Prostate gland (tissue), 2 donors: Measurements from ENCODE around the gene PMM2. TPM values are rescaled to one million over a fixed set of nuclear protein-coding genes. Genes with fewer than 3 reads are reported as not detected.

Source experiments
- DNase-seq: peaks from one replicate; pipeline ENCODE4 v3.0.0-alpha.2; 2019; ENCODE audit warnings: low spot score
- H3K27ac ChIP-seq, 2 donors: fragments of 200-600 bp; sonication (generic); 2 replicates each; pipeline ENCODE4 v1.5.1; 2017 to 2019
- H3K27me3 ChIP-seq: fragments of 200-600 bp; sonication (generic); replicated peaks from 2 replicates; pipeline ENCODE4 v1.5.1; 2019; ENCODE audit not compliant: insufficient read depth
- H3K36me3 ChIP-seq, 2 donors: fragments of 200-600 bp; sonication (generic); 1 replicate in 1 of 2; 2 replicates in 1 of 2; pipeline versions ENCODE4 v1.5.1 to v1.8.1; 2017 to 2019
- H3K4me1 ChIP-seq: fragments of 200-600 bp; sonication (generic); replicated peaks from 2 replicates; pipeline ENCODE4 v1.5.1; 2019
- H3K4me3 ChIP-seq, 2 donors: fragments of 200-600 bp; sonication (generic); 2 replicates each; pipeline ENCODE4 v1.5.1; 2017 to 2019
- H3K9me3 ChIP-seq: fragments of 200-600 bp; sonication (generic); 2 replicates; pipeline ENCODE4 v1.5.1; 2017
- CTCF ChIP-seq, 4 experiments: fragments of 200-600 bp in 2 of 4; fragments of 450-650 bp in 2 of 4; sonication (generic) in 2 of 4; IDR thresholded peaks; 1 replicate in 3 of 4; 2 replicates in 1 of 4; pipeline ENCODE4 v1.5.1; 2016 to 2019; ENCODE audit warnings: antibody characterized with exemption in 4 of 4, mild to moderate bottlenecking in 2 of 4, moderate library complexity in 2 of 4
- POLR2A ChIP-seq: fragments of 450-650 bp; IDR thresholded peaks from one replicate; pipeline ENCODE4 v1.6.1; 2016; ENCODE audit warnings: antibody characterized with exemption, mild to moderate bottlenecking
- POLR2AphosphoS5 ChIP-seq: sonication (generic); formaldehyde crosslinking; IDR thresholded peaks from one replicate; pipeline ENCODE4 v1.6.1; 2017; ENCODE audit warnings: antibody characterized with exemption
- WGBS: methylation state at CpG from one replicate; pipeline ENCODE4 v1.1.5; 2018; 5-methylcytosine and 5-hydroxymethylcytosine counted together
- intact Hi-C: fragments of 100-400 bp; cut with DNase I; formaldehyde crosslinking; loops from one replicate; pipeline ENCODE4 v1.14.2; 2022
- total RNA-seq, 2 donors: library from RNA; depleted of rRNA; stranded (reverse); fragments of >200 nt; gene quantifications; one replicate each; pipeline ENCODE4 v1.1.0, GENCODE V29; 2016

PMM2 gene
- total RNA-seq, 2 donors from 2014 or later, result 30.6 to 39.2 TPM

DNA sequence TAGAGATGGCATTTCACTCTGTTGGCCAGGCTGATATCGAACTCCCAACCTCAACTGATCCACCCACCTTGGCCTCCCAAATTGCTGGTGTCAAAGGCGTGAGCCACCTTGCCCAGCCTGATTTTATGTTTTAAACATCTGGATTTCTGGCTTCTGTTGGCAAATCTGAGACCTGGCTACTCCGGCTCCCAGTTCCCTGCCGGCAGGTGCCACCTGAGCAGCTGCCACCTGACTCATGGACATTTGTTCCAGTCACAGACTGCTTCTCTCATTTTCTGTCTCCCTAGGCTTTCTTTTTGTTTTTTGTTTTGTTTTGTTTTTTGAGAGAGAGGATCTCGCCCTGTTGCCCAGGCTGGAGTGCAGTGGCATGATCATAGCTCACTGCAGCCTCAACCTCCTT is 9.6 kb downstream of the PMM2 start:
- no peaks in the 10 kb centered on the region for H3K27me3 ChIP-seq
- DNase-seq, result no peak
- no peak overlapping the region for H3K4me3 ChIP-seq
- H3K4me1 ChIP-seq, result no peaks in the 10 kb centered on the region
- H3K9me3 ChIP-seq, result no peaks in the 10 kb centered on the region
- no peak for TF ChIP-seq POLR2A
- H3K27ac ChIP-seq, result no peak overlapping the region
- 96% methylated on average over 5 of the region's 5 CpGs for WGBS
- H3K36me3 ChIP-seq, result peaks cover 12 to 17% of the 10 kb centered on the region in 2 donors
- intact Hi-C loops, result no loop called here

DNA sequence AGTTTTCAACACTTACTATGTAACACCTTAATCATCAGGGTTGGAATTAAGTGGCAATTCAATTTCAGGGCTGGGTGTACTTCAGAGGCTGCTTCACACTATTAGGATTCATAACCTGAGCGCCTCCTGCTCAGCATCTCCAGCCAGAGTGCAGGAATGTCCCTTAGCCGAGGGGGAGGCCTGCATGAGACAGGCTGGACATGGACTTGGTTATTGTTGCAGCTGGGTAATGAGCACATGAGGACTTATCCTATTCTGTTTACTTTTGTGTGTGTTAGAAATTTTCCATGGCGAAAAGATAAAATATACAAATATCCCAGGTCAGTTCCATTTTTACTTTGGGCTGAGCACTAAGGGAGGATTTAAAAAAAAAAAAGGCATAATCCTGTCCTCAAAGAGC is 10.4 kb downstream of the PMM2 start:
- Histone ChIP-seq H3K4me1 (no peaks in the 10 kb centered on the region), H3K9me3 (no peaks in the 10 kb centered on the region), H3K36me3 (peaks cover 9 to 23% of the 10 kb centered on the region in 2 donors), H3K27me3 (no peaks in the 10 kb centered on the region), H3K4me3 (no peak overlapping the region), H3K27ac (no peak overlapping the region)
- intact Hi-C loops, result no loop called here
- DNase-seq, result no peak
- 90% methylated on average over 3 of the region's 3 CpGs for WGBS
- TF ChIP-seq POLR2A (no peak), CTCF (IDR thresholded peaks at IDR 0.05) (no peak), POLR2AphosphoS5 (no peak)

DNA sequence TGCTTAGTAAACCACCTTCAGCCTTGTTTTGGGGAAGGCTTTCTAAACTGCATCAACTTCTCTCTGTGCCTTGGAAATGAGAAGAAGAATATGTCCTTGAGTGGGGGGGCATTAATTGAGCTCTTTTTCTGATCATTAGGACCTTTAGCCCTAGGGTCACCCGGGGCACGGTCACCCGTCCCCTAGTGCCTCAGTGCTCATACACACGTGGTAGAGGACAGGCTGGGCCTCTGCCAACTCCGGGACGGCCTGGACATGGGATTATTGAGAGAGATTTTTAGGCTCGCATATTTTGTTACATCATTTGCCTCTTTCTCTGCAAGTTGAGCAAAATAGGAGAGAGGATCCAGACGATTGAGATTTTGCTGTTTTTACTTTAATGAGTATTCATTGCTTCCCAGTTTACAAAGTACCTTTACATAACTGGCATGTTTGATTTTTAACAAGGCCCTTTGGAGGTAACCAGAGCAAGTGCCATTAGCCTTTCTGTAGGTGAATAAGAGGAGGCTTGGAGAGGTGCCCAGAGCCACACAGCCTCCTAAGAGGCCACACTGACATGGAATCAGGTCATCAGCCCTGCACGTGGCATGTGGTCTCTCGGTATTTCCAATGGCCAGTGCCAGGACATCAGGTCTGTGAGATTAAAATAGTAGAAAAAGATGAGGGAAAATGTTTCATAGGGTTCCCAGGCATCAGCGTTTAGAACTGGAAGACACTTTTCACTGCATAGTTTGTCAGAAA is 11.1 kb downstream of the PMM2 start:
- Histone ChIP-seq H3K4me1 (no peaks in the 10 kb centered on the region), H3K36me3 (peaks cover 4 to 27% of the 10 kb centered on the region in 2 donors), H3K27me3 (no peaks in the 10 kb centered on the region), H3K27ac (no peak overlapping the region), H3K9me3 (no peaks in the 10 kb centered on the region), H3K4me3 (no peak overlapping the region)
- TF ChIP-seq POLR2AphosphoS5 (no peak), CTCF (IDR thresholded peaks at IDR 0.05) (no peak), POLR2A (no peak)
- WGBS, result 82% methylated on average over 11 of the region's 11 CpGs
- intact Hi-C loops, result no loop called here
- no peak for DNase-seq

DNA sequence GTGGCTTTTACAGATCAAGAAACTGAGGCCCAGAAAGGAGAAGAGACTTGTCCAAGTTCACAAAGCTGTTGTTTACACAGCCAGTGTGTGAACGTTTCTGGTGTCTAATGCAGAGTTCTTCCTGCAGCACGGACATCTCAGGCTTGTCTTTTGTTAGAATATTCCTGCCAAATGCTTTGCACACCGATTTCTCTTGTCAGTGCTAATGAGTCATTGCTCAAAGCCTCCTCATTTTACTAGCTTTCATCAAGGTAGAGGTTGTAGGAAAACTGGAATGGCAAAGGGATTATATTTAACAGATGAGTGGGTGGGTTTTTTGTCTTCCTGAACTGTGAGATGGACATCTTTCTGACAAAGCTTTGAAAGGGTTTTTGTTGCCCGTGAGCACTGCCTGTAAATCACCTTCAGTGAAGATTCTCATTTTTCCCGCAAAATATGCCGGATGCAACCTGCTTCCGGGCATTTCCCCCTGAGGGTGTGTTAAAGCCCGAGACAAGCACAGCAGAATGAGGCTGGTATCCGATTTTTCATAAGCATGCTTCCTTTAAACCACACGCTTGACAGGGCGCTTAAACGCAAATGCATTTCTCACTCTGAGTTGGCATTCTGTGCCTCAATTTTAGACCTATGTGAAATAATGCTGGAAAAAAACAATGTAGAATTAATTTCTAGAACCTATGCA is 14.7 kb downstream of the PMM2 start:
- intact Hi-C loops, result no loop called here
- no peaks in the 10 kb centered on the region for H3K4me1 ChIP-seq
- H3K27ac ChIP-seq, result no peak overlapping the region
- TF ChIP-seq POLR2A (no peak), CTCF (IDR thresholded peaks at IDR 0.05) (no peak), POLR2AphosphoS5 (no peak)
- peaks cover 4 to 27% of the 10 kb centered on the region in 2 donors for H3K36me3 ChIP-seq
- 54% methylated on average over 12 of the region's 12 CpGs for WGBS
- no peaks in the 10 kb centered on the region for H3K9me3 ChIP-seq
- no peak for DNase-seq
- H3K4me3 ChIP-seq, result no peak overlapping the region
- no peaks in the 10 kb centered on the region for H3K27me3 ChIP-seq

DNA sequence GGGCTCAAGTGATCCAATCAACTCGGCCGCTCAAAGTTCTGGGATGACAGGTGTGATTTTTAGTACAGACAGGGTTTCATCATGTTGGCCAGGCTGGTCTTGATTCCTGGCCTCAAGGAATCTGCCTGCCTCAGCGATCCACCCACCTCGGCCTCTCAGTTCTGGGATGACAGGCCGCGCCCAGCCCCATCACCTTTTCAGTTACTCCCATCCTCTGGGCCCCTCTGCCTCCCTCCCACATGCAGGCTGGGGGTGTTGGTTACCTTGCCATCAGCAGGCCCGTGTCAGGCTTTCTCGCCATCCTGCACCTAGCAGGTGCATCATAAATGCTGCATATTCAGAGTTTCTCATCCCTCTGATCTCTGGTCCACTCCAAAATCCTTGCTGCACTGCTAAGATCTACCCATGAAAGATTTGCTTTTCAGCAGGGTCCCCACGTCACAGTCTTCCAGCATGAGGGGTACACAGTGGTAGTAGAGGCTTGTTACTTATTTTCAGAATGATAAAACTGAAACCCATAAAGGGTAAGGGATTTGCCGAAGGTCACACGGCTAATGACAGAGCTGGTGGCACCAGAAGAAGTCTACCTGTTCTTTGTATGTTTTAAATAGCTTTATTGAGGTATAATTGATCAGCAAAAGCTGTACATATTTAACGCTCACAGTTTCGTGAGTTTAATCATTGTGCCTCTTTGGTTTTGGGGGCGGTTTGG is 16.6 kb downstream of the PMM2 start:
- TF ChIP-seq CTCF (IDR thresholded peaks at IDR 0.05) (no peak), POLR2A (no peak), POLR2AphosphoS5 (no peak)
- Histone ChIP-seq H3K36me3 (peaks cover 0 to 24% of the 10 kb centered on the region in 2 donors), H3K4me3 (no peak overlapping the region), H3K4me1 (no peaks in the 10 kb centered on the region), H3K27me3 (no peaks in the 10 kb centered on the region), H3K27ac (no peak overlapping the region), H3K9me3 (no peaks in the 10 kb centered on the region)
- DNase-seq, result no peak
- intact Hi-C loops, result no loop called here
- WGBS, result 89% methylated on average over 14 of the region's 14 CpGs
